GM12878 (cell line): Measurements from ENCODE around the gene HYPK.

Source experiments
- BHLHE40 ChIP-seq, 2 experiments: fragments of 450-650 bp in 1 of 2; IDR thresholded peaks; 2 replicates each; pipeline ENCODE4 v1.6.1; 2011 to 2017; ENCODE audit warnings: low read depth in 2 of 2, borderline replicate concordance in 1 of 2, improper control_type of control experiment in 1 of 2, low read length in 1 of 2, mild to moderate bottlenecking in 1 of 2
- CTCF ChIP-seq, 3 experiments: IDR thresholded peaks in 2 of 3; conservative IDR thresholded peaks in 1 of 3; 2 replicates each; pipeline ENCODE4 v1.5.1; 2011; ENCODE audit warnings: low read depth in 3 of 3, low read length in 3 of 3, mild to moderate bottlenecking in 3 of 3, control low read depth in 2 of 3, moderate library complexity in 2 of 3, inconsistent platforms in 1 of 3, mixed read lengths in 1 of 3; ENCODE audit not compliant: control insufficient read depth in 2 of 3, insufficient read depth in 1 of 3; ENCODE audit errors: extremely low read depth in 1 of 3
- ESRRA ChIP-seq: IDR thresholded peaks from 2 replicates; pipeline ENCODE4 v1.6.1; 2012; ENCODE audit warnings: mild to moderate bottlenecking, low read length, improper control_type of control experiment
- FOS ChIP-seq: IDR thresholded peaks from 3 replicates; pipeline ENCODE4 v1.6.1; 2011; ENCODE audit warnings: borderline replicate concordance; ENCODE audit not compliant: insufficient read length; ENCODE audit errors: extremely low read depth
- JUND ChIP-seq: IDR thresholded peaks from 2 replicates; pipeline ENCODE4 v1.6.1; 2012; ENCODE audit warnings: low read depth, mild to moderate bottlenecking, low read length, improper control_type of control experiment, moderate library complexity
- POLR2A ChIP-seq: IDR thresholded peaks from 2 replicates; pipeline ENCODE4 v1.6.1; 2011; ENCODE audit warnings: low read depth, mild to moderate bottlenecking, low read length
- SIN3A ChIP-seq: IDR thresholded peaks from 2 replicates; pipeline ENCODE4 v1.6.1; 2012; ENCODE audit warnings: low read depth, low read length, improper control_type of control experiment
- SMC3 ChIP-seq: IDR thresholded peaks from 2 replicates; pipeline ENCODE4 v1.6.1; 2011; ENCODE audit warnings: low read length, improper control_type of control experiment, borderline replicate concordance
- ZNF274 ChIP-seq: IDR thresholded peaks from one replicate; pipeline ENCODE4 v1.8.0; 2011; ENCODE audit not compliant: insufficient read length, insufficient read depth

- TF ChIP-seq ESRRA (no peak), ZNF274 (no peak), SIN3A (no peak), FOS (no peak), CTCF (IDR thresholded peaks at IDR 0.05 in 2 of 3, conservative IDR thresholded peaks at IDR 0.05 in 1 of 3; ENCODE audit: control insufficient read depth in 2 of 3, extremely low read depth in 1 of 3, insufficient read depth in 1 of 3, low read depth in 3 of 3, low read length in 3 of 3) (no peak), POLR2A (no peak; the same call in 1 of the 2 replicates), JUND (no peak), BHLHE40 (IDR thresholded peaks at IDR 0.05; ENCODE audit: borderline replicate concordance in 1 of 2, low read depth in 2 of 2, low read length in 1 of 2) (no peak), SMC3 (no peak)
Observed at GRCh38 chr15:43794269-43795037, 5.9 kb upstream of the HYPK start.
